Ishikawa (cell line): ENCODE data around the gene KRT27.

Experiments used
- CEBPB ChIP-seq: IDR thresholded peaks from 2 replicates; pipeline ENCODE4 v1.6.1; 2012
- CREB1 ChIP-seq: IDR thresholded peaks from 2 replicates; pipeline ENCODE4 v1.6.1; 2012; ENCODE audit warnings: low read depth
- EGR1 ChIP-seq: IDR thresholded peaks from 2 replicates; pipeline ENCODE4 v1.6.1; 2012
- EP300 ChIP-seq: IDR thresholded peaks from 2 replicates; pipeline ENCODE4 v1.6.1; 2012; ENCODE audit warnings: borderline replicate concordance
- FOXM1 ChIP-seq: IDR thresholded peaks from 2 replicates; pipeline ENCODE4 v1.6.1; 2012; ENCODE audit warnings: low read depth, borderline replicate concordance
- MAX ChIP-seq: IDR thresholded peaks from 2 replicates; pipeline ENCODE4 v1.6.1; 2012
- NFIC ChIP-seq: IDR thresholded peaks from 2 replicates; pipeline ENCODE4 v1.6.1; 2012
- RAD21 ChIP-seq: IDR thresholded peaks from 2 replicates; pipeline ENCODE4 v1.6.1; 2012; ENCODE audit warnings: low read depth
- TAF1 ChIP-seq: IDR thresholded peaks from 2 replicates; pipeline ENCODE4 v1.6.1; 2012; ENCODE audit warnings: low read depth, mild to moderate bottlenecking
- TCF12 ChIP-seq: IDR thresholded peaks from 2 replicates; pipeline ENCODE4 v1.6.1; 2012; ENCODE audit warnings: low read depth
- TEAD4 ChIP-seq: IDR thresholded peaks from 2 replicates; pipeline ENCODE4 v1.6.1; 2012
- USF1 ChIP-seq: IDR thresholded peaks from 2 replicates; pipeline ENCODE4 v1.6.1; 2012
- YY1 ChIP-seq: IDR thresholded peaks from 2 replicates; pipeline ENCODE4 v1.6.1; 2012; ENCODE audit warnings: low read depth
- ZBTB7A ChIP-seq: IDR thresholded peaks from 2 replicates; pipeline ENCODE4 v1.6.1; 2012; ENCODE audit warnings: low read depth
- TF ChIP-seq, protein P1 (sequence below): IDR thresholded peaks from 2 replicates; pipeline ENCODE4 v1.6.1; 2012; ENCODE audit warnings: low read depth, mild to moderate bottlenecking

The KRT27 gene

GRCh38 chr17:40763752-40764151 is 18.6 kb downstream of the KRT27 start:
- TF ChIP-seq ZBTB7A = no peak
- TF ChIP-seq CREB1 = no peak
- TF ChIP-seq, protein P1, sequence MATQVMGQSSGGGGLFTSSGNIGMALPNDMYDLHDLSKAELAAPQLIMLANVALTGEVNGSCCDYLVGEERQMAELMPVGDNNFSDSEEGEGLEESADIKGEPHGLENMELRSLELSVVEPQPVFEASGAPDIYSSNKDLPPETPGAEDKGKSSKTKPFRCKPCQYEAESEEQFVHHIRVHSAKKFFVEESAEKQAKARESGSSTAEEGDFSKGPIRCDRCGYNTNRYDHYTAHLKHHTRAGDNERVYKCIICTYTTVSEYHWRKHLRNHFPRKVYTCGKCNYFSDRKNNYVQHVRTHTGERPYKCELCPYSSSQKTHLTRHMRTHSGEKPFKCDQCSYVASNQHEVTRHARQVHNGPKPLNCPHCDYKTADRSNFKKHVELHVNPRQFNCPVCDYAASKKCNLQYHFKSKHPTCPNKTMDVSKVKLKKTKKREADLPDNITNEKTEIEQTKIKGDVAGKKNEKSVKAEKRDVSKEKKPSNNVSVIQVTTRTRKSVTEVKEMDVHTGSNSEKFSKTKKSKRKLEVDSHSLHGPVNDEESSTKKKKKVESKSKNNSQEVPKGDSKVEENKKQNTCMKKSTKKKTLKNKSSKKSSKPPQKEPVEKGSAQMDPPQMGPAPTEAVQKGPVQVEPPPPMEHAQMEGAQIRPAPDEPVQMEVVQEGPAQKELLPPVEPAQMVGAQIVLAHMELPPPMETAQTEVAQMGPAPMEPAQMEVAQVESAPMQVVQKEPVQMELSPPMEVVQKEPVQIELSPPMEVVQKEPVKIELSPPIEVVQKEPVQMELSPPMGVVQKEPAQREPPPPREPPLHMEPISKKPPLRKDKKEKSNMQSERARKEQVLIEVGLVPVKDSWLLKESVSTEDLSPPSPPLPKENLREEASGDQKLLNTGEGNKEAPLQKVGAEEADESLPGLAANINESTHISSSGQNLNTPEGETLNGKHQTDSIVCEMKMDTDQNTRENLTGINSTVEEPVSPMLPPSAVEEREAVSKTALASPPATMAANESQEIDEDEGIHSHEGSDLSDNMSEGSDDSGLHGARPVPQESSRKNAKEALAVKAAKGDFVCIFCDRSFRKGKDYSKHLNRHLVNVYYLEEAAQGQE = no peak
- no peak for TF ChIP-seq MAX
- TF ChIP-seq TAF1 = no peak
- no peak for TF ChIP-seq CEBPB
- TF ChIP-seq USF1 = no peak
- TF ChIP-seq TCF12 = no peak
- no peak for TF ChIP-seq YY1
- TF ChIP-seq NFIC = no peak
- no peak for TF ChIP-seq FOXM1
- no peak for TF ChIP-seq TEAD4
- TF ChIP-seq RAD21 = no peak
- no peak for TF ChIP-seq EGR1
- no peak for TF ChIP-seq EP300

- no peak for TF ChIP-seq ZBTB7A
These were observed 22.0 kb downstream of the KRT27 start for GRCh38 chr17:40760105-40761016.

DNA sequence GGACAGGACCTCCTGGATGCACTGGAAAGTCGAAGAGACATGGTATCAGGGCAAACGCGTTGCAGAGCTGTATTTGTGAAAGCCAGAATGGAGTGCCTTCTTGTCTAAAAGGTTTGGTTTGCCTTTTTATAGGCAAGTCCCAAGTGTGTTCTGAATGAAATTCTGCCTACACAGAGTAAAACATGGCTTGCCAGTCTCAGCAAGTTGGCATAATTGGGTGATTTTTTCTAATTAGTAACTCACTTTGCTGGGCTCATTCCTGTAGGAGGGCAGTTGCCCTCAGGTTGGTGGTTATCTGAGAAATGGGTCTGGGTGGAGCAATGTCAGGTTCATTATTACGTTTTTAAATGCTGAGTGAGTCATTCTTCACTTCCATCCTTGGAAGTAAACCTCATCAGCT is 27.1 kb downstream of the KRT27 start, which contains the start of gene KRT25:
TSS of gene KRT25 (minus strand) at position 101 of the 400 bp plus-strand sequence. CDS start at position 41, 60 bp downstream.
- TF ChIP-seq FOXM1 = no peak

- TF ChIP-seq TEAD4 = no peak
These were observed 28.5 kb downstream of the KRT27 start for GRCh38 chr17:40753804-40754203.

DNA sequence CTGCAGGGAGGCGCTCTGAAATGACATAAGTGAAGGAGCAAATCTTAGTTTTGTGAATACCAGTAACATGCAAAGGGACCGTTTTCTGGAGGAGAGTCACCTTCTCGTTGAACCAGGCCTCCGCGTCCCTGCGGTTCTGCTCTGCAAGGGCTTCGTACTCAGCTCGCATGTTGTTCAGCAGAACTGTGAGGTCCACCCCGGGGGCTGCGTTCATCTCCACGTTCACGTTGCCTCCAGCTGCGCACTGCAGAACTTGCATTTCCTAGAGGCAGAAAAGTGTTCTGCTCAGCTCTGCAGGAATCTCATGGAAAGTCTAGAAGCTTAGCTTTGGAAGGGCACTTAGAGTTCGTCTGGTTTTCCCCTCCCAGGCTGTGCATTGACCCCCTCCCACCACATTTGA is 31.3 kb downstream of the KRT27 start:
- TF ChIP-seq, protein P1 = no peak
- TF ChIP-seq TEAD4 = no peak
- TF ChIP-seq TCF12 = no peak
- no peak for TF ChIP-seq EGR1
- TF ChIP-seq NFIC = no peak
- TF ChIP-seq MAX = no peak
- TF ChIP-seq TAF1 = no peak
- no peak for TF ChIP-seq FOXM1
- no peak for TF ChIP-seq ZBTB7A
- TF ChIP-seq CEBPB = no peak
- no peak for TF ChIP-seq RAD21
- TF ChIP-seq EP300 = no peak
- no peak for TF ChIP-seq CREB1
- TF ChIP-seq YY1 = no peak
- TF ChIP-seq USF1 = no peak

- TF ChIP-seq TCF12 (no peak), CEBPB (no peak)
These were observed 32.0 kb downstream of the KRT27 start for GRCh38 chr17:40750391-40750790.

- no peak for TF ChIP-seq EP300
- no peak for TF ChIP-seq TCF12
- no peak for TF ChIP-seq RAD21
- TF ChIP-seq CREB1 = no peak
- TF ChIP-seq CEBPB = no peak
- no peak for TF ChIP-seq NFIC
- no peak for TF ChIP-seq ZBTB7A
- TF ChIP-seq TEAD4 = no peak
- no peak for TF ChIP-seq MAX
- no peak for TF ChIP-seq FOXM1
- TF ChIP-seq YY1 = no peak
- no peak for TF ChIP-seq TAF1
- no peak for TF ChIP-seq EGR1
- no peak for TF ChIP-seq USF1
- TF ChIP-seq, protein P1 = no peak
These were observed 43.8 kb downstream of the KRT27 start for GRCh38 chr17:40738553-40738952.
